ENCODE results near the gene CTDNEP1.

CTDNEP1 gene

DNA sequence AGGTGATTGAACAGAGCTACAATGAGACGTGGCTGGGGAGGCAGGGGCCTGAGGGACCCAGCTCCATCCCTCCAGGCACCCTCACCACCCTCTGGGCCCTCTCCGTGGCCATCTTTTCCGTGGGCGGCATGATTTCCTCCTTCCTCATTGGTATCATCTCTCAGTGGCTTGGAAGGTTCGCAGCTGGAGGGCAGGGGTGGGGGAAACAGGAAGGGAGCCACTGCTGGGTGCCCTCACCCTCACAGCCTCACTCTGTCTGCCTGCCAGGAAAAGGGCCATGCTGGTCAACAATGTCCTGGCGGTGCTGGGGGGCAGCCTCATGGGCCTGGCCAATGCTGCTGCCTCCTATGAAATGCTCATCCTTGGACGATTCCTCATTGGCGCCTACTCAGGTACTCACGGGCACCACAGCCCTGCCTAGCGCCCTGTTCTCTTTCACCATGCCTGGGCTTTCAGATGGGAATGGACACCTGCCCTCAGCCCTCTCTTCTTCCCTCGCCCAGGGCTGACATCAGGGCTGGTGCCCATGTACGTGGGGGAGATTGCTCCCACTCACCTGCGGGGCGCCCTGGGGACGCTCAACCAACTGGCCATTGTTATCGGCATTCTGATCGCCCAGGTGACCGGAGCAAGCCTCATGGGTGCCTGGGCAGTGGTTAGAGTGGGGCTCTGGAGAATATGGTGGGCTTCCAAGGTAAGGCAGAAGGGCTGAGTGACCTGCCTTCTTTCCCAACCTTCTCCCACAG lies 32.1 kb upstream of the CTDNEP1 start:
- Mint-ChIP-seq H3K9me3 (no peaks in the 10 kb centered on the region), H3K27me3 (peaks cover 19% of the 10 kb centered on the region), H3K36me3 (ENCODE audit: low read depth) (no peaks in the 10 kb centered on the region), H3K4me3 (no peak overlapping the region), H3K27ac (no peak overlapping the region), H3K4me1 (peaks cover 18% of the 10 kb centered on the region)
- DNase-seq (no peak), ATAC-seq (no peak)

DNA sequence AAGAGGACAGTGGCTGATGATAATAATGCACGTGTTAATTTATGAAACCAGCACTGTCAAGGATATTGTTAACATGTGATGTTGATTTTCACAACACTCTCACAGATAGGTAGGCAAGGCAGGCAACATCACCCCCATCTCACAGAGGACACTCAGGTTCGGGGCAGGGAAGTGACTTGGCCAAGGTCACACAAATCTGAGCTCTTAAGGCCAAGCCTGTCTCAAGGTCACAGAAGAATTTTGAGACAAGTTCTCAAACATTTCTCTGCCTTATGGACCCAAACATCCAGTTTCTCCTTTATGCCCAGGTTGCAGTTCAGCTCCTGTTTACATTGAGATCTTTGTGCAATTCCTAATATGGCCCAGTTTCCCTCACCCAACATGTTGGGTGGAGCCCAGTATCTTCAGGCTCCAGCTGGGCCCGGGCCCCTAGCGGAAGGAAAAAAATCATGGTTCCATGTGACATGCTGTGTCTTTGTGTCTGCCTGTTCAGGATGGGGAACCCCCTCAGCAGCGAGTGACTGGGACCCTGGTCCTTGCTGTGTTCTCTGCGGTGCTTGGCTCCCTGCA lies 31.3 kb upstream of the CTDNEP1 start:
- no peaks in the 10 kb centered on the region for H3K36me3 Mint-ChIP-seq (ENCODE audit: low read depth)
- no peak for ATAC-seq
- H3K9me3 Mint-ChIP-seq, result no peaks in the 10 kb centered on the region
- H3K4me1 Mint-ChIP-seq, result peaks cover 18% of the 10 kb centered on the region
- H3K27me3 Mint-ChIP-seq, result peaks cover 17% of the 10 kb centered on the region
- H3K27ac Mint-ChIP-seq, result no peak overlapping the region
- peak; percentile 19 for DNase-seq
- peak overlapping the region; percentile 42 for H3K4me3 Mint-ChIP-seq

DNA sequence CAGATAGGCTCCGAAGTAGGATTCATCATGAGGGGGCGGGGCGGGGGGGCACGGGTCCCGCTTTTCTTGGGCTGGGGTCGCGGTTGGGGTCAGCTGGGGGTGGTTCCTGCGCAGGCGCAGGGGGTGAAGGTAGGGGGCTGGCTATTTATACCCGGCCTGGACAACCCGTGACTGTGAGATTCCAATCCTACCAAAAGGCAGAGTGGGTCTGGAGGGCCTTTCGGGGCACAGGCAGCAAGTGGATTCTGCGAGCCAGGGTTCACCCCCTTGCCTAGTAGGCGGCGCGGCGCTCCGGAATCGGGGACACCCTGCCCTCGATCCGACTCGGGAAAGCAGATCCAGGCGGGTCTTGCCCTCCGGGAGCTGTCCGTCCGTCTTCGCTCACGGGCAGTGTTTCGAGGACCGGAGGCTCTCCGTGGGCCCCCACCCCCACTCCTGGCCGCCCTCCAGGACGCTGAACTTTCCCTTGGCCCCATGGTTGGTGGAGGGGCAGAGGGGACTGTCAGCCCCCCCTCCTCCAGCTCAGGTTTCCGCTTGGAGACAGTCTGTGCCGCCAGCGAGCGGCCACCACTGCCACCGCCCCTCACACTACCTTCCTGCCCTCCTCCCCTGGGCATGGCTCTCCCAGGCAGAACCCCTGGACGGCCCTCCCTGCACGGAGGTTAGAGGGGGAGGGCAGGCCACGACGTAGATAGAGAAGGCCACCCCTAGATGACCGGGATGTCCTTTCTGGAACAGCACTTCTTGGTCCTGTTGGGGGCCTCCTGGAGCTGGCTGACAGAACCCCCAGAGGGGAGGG lies 30.6 kb upstream of the CTDNEP1 start:
- Mint-ChIP-seq H3K4me3 (peak overlapping the region; percentile 73), H3K27ac (no peak overlapping the region), H3K36me3 (ENCODE audit: low read depth) (no peaks in the 10 kb centered on the region), H3K9me3 (no peaks in the 10 kb centered on the region), H3K27me3 (peaks cover 17% of the 10 kb centered on the region), H3K4me1 (peaks cover 18% of the 10 kb centered on the region)
- peak; percentile 13 for DNase-seq
- ATAC-seq, result no peak

DNA sequence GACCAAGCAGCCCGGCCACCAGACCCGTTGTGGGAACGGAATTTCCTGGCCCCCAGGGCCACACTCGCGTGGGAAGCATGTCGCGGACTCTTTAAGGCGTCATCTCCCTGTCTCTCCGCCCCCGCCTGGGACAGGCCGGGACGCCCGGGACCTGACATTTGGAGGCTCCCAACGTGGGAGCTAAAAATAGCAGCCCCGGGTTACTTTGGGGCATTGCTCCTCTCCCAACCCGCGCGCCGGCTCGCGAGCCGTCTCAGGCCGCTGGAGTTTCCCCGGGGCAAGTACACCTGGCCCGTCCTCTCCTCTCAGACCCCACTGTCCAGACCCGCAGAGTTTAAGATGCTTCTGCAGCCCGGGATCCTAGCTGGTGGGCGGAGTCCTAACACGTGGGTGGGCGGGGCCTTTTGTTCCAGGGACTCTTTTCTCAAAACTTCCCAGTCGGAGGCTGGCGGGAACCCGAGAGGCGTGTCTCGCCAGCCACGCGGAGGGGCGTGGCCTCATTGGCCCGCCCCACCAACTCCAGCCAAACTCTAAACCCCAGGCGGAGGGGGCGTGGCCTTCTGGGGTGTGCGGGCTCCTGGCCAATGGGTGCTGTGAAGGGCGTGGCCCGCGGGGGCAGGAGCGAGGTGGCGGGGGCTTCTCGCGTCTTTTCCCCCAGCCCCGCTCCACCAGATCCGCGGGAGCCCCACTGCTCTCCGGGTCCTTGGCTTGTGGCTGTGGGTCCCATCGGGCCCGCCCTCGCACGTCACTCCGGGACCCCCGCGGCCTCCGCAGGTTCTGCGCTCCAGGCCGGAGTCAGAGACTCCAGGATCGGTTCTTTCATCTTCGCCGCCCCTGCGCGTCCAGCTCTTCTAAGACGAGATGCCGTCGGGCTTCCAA lies 29.8 kb upstream of the CTDNEP1 start, which contains the start of gene SLC2A4:
TSS of gene SLC2A4 (plus strand) at position 645 of the 879 bp plus-strand sequence. CDS start at position 862, 217 bp downstream.
- Mint-ChIP-seq H3K4me1 (peaks cover 18% of the 10 kb centered on the region), H3K36me3 (ENCODE audit: low read depth) (no peaks in the 10 kb centered on the region), H3K27me3 (peaks cover 17% of the 10 kb centered on the region), H3K9me3 (no peaks in the 10 kb centered on the region), H3K4me3 (peak within 1 kb of the TSS; percentile 73), H3K27ac (peak within 1 kb of the TSS; percentile 67)
- ATAC-seq (peak; percentile 64), DNase-seq (peak; percentile 94)

DNA sequence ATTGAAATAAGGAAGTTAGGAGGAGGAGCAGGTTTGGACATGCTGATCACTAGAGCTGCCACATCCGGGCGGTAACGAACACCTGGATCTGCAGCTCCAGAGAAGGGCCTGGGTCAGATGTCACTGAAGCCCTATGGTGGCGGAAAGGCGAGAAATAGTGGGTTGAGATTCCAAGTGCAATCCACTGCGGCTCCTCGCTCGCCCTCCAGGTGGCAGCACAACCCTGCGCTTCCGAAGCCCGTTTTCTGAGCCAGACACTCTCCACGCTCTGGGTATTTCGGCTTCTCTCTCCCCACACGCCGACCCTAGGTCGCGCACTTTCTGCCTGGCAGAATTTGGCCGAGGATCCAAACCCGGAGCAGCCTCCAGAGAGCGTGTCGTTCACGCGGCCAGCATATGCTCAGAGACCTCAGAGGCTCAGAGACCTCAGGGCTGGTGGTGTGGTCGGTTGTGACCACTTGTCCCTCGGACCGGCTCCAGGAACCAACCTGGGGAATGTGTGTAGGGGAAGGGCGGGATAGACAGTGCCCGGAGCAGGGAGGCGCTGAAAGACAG lies 29.1 kb upstream of the CTDNEP1 start:
- Mint-ChIP-seq H3K4me3 (peak overlapping the region; percentile 73), H3K27me3 (peaks cover 17% of the 10 kb centered on the region), H3K4me1 (peaks cover 18% of the 10 kb centered on the region), H3K9me3 (no peaks in the 10 kb centered on the region), H3K36me3 (ENCODE audit: low read depth) (no peaks in the 10 kb centered on the region), H3K27ac (peak overlapping the region; percentile 57)
- peak; percentile 86 for ATAC-seq
- DNase-seq, result peak; percentile 90

DNA sequence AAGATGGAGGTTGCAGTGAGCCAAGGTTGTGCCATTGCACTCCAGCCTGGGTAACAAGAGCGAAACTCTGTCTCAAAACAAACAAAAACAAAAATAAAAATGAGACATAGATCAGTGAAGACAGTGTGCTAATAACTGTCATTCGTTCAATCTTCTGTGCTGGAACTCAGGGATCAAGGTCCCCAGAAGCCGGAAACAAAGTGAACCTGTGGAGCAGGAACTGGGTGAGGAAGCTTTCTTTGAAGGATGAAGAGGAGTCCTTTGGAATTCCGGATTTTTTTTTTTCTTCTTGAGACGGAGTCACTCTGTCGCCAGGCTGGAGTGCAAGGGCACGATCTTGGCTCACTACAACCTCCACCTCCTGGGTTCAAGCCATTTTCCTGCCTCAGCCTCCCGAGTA lies 27.9 kb upstream of the CTDNEP1 start:
- H3K36me3 Mint-ChIP-seq (ENCODE audit: low read depth), result no peaks in the 10 kb centered on the region
- no peak overlapping the region for H3K4me3 Mint-ChIP-seq
- no peaks in the 10 kb centered on the region for H3K9me3 Mint-ChIP-seq
- peaks cover 17% of the 10 kb centered on the region for H3K27me3 Mint-ChIP-seq
- H3K27ac Mint-ChIP-seq, result no peak overlapping the region
- DNase-seq (no peak), ATAC-seq (no peak)
- peaks cover 18% of the 10 kb centered on the region for H3K4me1 Mint-ChIP-seq

DNA sequence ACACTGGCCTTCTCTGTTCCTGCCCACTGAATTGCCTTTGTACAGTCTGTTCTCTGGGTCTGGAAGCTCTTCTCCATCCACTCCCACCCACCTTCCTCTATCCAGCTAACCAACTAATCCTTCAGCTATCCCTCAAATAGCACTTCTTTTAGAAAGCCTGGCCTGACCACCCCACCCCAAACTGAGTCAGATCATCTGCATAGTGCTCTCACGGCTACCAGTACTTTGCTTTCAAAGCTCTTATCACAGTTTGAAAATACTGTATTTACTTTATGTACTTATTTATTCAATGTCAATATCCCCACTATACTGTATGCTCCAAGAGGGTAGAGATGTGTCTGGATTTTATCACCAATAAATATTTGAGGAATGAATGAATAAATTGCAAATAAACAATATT lies 15.2 kb upstream of the CTDNEP1 start:
- H3K36me3 Mint-ChIP-seq (ENCODE audit: low read depth), result no peaks in the 10 kb centered on the region
- no peak overlapping the region for H3K4me3 Mint-ChIP-seq
- no peaks in the 10 kb centered on the region for H3K9me3 Mint-ChIP-seq
- no peak for ATAC-seq
- peaks cover 21% of the 10 kb centered on the region for H3K27me3 Mint-ChIP-seq
- no peak for DNase-seq
- no peak overlapping the region for H3K27ac Mint-ChIP-seq
- H3K4me1 Mint-ChIP-seq, result peaks cover 25% of the 10 kb centered on the region

DNA sequence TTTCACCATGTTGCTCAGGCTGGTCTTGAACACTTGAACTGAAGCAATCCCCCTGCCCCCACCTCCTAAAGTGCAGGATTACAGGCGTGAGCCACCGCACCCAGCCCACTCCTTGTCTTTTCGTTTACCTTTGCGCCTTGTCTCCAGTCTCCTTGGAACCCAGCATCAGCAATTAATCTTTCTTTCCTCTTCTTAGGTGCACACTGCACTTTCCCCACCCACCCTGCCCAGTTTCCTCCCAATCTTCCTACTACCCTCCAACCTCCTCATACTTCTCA lies 12.2 kb upstream of the CTDNEP1 start:
- Mint-ChIP-seq H3K4me3 (peak overlapping the region; percentile 19), H3K27ac (no peak overlapping the region), H3K27me3 (peaks cover 21% of the 10 kb centered on the region), H3K9me3 (no peaks in the 10 kb centered on the region), H3K36me3 (ENCODE audit: low read depth) (peaks cover 5% of the 10 kb centered on the region), H3K4me1 (peaks cover 36% of the 10 kb centered on the region)
- ATAC-seq, result no peak
- no peak for DNase-seq

DNA sequence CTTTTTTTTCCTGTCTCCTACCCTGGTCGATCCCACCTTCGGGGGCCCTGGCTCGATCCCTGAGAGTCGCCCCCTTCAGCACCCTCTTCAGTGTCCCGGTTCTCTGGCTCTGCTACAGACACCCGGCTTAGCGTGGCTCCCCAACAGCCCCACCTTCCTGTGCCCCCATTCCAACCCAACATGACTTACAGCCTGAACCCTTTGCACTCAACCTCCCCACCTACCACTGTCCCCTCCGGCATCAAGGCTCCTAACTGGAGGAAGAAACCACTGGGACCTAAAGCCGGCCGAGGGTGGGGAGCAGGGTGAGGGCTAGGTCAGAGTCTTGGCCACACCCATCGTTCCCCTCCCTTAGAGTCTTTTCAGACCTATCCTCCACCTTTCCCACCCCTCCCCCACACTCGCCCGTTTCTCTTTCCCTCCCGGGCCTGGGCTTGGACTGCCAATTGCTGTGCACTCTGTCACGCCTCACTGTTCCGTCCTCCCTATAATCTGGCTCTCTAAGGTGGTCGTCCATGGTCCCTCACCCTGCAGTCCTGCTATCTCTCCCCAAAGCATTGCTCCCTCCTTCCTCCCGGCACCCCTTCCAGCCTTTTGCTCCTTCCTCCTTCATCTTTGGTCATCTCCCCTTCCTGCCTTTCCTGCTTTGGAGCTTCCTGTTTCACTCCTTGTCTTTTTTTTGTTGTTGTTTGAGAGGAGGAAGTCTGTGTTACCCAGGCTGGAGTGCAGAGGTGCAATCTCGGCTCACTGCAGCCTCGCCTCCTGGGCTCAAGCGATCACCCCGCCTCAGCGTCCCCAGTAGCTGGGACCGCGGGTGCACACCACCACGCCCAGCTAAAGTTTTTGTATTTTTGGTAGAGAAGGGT lies 11.6 kb upstream of the CTDNEP1 start:
- peaks cover 21% of the 10 kb centered on the region for H3K27me3 Mint-ChIP-seq
- peak overlapping the region; percentile 52 for H3K27ac Mint-ChIP-seq
- peaks cover 36% of the 10 kb centered on the region for H3K4me1 Mint-ChIP-seq
- peak overlapping the region; percentile 57 for H3K4me3 Mint-ChIP-seq
- DNase-seq (no peak), ATAC-seq (peak; percentile 15)
- H3K9me3 Mint-ChIP-seq, result no peaks in the 10 kb centered on the region
- H3K36me3 Mint-ChIP-seq (ENCODE audit: low read depth), result peaks cover 8% of the 10 kb centered on the region

DNA sequence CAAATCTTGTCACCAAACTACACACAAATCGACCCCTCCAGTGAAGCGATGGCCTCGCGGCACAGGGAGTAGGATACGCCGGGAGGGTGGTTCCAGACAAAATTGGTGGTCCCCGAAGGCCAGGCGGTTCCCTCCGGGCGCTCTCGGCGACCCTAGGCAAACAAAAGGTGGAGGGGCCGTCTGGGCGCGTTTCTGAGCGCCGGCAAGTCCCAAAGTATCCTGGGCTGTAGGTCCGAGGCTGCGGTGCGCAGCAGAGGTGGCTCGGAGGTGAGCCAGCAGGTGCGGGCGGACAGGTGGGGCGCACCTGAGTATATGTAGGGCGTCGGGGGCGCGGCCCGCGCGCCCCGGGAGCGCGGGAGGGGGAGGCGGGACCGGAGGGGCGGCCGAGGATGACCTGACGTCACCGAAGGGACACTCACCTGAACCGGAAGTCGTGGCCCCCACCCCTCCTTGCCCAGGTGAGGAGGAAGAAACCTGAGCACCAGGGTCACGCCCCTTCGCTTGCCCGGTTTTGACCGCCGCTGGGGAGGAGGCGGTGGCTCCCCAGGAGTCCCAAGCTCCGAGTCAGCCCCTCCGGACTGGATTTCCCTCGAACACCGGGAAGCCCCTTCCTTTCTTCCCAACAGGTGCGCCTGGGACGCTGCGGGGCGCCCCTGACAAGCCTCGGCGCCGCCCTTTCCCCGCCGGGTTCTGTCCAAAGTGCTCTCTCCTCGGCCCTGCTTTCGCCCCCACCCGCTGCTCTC lies 10.8 kb upstream of the CTDNEP1 start, which contains the start of gene CLDN7:
TSS of gene CLDN7 (minus strand) at position 287 of the 743 bp plus-strand sequence. CDS start 435 bp downstream, outside the sequence.
- Mint-ChIP-seq H3K9me3 (no peaks in the 10 kb centered on the region), H3K4me1 (peaks cover 36% of the 10 kb centered on the region), H3K4me3 (peak within 1 kb of the TSS; percentile 69), H3K36me3 (ENCODE audit: low read depth) (peaks cover 8% of the 10 kb centered on the region), H3K27ac (peak within 1 kb of the TSS; percentile 54), H3K27me3 (peaks cover 21% of the 10 kb centered on the region)
- ATAC-seq, result no peak
- no peak for DNase-seq

DNA sequence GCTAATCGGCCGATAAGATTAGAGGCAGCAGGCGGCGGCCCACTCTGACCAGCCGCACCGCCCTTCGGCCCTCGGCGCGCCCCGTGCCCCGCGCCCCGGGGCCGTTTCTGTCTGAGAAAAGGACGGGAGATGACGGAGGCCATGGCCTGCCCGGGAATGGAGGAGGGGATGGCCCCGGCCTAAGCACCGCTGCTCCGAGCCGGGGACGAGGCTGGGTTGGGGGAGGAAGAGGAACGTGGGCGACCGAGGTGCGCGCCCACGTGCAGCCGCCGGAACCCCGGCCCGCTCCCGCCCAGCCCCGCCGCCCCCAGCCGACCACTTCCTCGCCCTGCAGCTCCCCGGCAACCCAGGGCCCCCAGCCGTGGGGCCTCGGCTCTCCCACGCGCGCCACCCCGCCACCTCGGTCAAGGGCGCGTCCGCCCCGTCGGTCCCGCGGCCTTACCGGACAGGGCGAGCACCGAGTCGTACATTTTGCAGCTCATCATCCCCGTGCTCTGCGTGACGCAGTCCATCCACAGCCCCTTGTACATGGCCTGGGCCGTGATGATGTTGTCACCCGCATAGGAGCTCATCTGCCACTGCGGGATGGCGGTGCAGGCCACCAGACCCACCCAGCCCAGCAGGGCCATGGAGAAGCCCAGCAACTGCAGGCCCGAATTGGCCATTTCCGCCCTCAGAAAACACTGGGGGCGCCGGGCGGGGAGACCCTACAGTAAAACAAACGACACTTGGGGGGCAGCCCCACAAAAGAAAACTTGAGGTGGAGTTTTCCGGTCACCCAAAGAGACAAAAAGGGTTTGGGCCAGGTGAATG lies 10.1 kb upstream of the CTDNEP1 start:
- peaks cover 21% of the 10 kb centered on the region for H3K27me3 Mint-ChIP-seq
- no peaks in the 10 kb centered on the region for H3K9me3 Mint-ChIP-seq
- peak overlapping the region; percentile 69 for H3K4me3 Mint-ChIP-seq
- ATAC-seq (peak; percentile 37), DNase-seq (no peak)
- peaks cover 11% of the 10 kb centered on the region for H3K36me3 Mint-ChIP-seq (ENCODE audit: low read depth)
- peaks cover 34% of the 10 kb centered on the region for H3K4me1 Mint-ChIP-seq
- H3K27ac Mint-ChIP-seq, result peak overlapping the region; percentile 54
